K562 (cell line): Measurements from ENCODE around the gene NUTF2. TPM values are rescaled to one million over a fixed set of nuclear protein-coding genes. Genes with fewer than 3 reads are reported as not detected.

ENCODE experiments used
- ETV1 ChIP-seq: fragments of 450-650 bp; conservative IDR thresholded peaks from 2 replicates; pipeline ENCODE4 v1.6.1; 2016; ENCODE audit warnings: missing genetic modification characterization, control low read depth, low read depth, missing compliant biosample characterization
- FOXK1 ChIP-seq: sonication (generic); formaldehyde crosslinking; IDR thresholded peaks from 2 replicates; pipeline ENCODE4 v1.8.0; 2022; ENCODE audit warnings: missing genetic modification reagents, mild to moderate bottlenecking, borderline replicate concordance
- FOXP4 ChIP-seq: sonication (generic); formaldehyde crosslinking; IDR thresholded peaks from 2 replicates; pipeline ENCODE4 v1.8.0; 2022; ENCODE audit warnings: mild to moderate bottlenecking, missing genetic modification reagents, borderline replicate concordance
- PKNOX1 ChIP-seq: fragments of 450-650 bp; IDR thresholded peaks from 2 replicates; pipeline ENCODE4 v1.6.1; 2016
- POLR3A ChIP-seq: IDR thresholded peaks from 2 replicates; pipeline ENCODE4 v1.6.1; 2011; ENCODE audit warnings: borderline replicate concordance, mild to moderate bottlenecking, moderate library complexity; ENCODE audit not compliant: insufficient read length, insufficient read depth; ENCODE audit errors: extremely low read depth
- ZNF280A ChIP-seq: fragments of 450-650 bp; IDR thresholded peaks from 2 replicates; pipeline ENCODE4 v1.6.1; 2018; ENCODE audit warnings: mild to moderate bottlenecking, low read depth; ENCODE audit not compliant: partially characterized antibody
- ZNF655 ChIP-seq: fragments of 250-450 bp; sonication (Bioruptor Pico); IDR thresholded peaks from 2 replicates; pipeline ENCODE4 v1.5.0; 2021
- polyA plus RNA-seq, 8 experiments: library from polyadenylated mRNA; depleted of rRNA in 4 of 8; stranded (reverse) in 5 of 8; unstranded in 3 of 8; fragments of >200 nt; fragmentation: Nextera tagmentation in 2 of 8; fragmentation: Illumina TruSeq in 1 of 8; extraction: Ambion mirVana in 2 of 8; extraction: Trizol in 1 of 8; gene quantifications; 2 replicates each; pipeline versions ENCODE4 v1.2.1 to v1.2.3, GENCODE V29; 2011 to 2014; ENCODE audit warnings: inconsistent platforms in 1 of 8, missing spikeins in 1 of 8
- total RNA-seq, 7 experiments: library from RNA; depleted of rRNA in 6 of 7; stranded (reverse); fragments of >200 nt in 6 of 7; fragmentation: Illumina TruSeq in 2 of 7; extraction: Trizol in 2 of 7; gene quantifications; 2 replicates each; pipeline versions ENCODE4 v1.2.1 to v1.2.3, GENCODE V29; 2011 to 2021; ENCODE audit warnings: low replicate concordance in 1 of 7

Gene NUTF2
- total and polyA plus RNA-seq, 9 of the 15 experiments (the other 6 are each of a cell fraction or from before 2014, with no cell fraction given) = 106 to 248 (median 147) TPM

GRCh38 chr16:67879936-67880335 lies 33.2 kb downstream of the NUTF2 start (continued):
- TF ChIP-seq FOXP4 (CRISPR knock-in tag) (no peak), FOXK1 (no peak), POLR3A (no peak), PKNOX1 (no peak), ZNF280A (no peak), ZNF655 (CRISPR knock-in tag) (no peak), ETV1 (tag) (no peak)
